Measurements from ENCODE around the gene DACH1. TPM values are rescaled to one million over a fixed set of nuclear protein-coding genes. Genes with fewer than 3 reads are reported as not detected.

The DACH1 gene
- total RNA-seq, 1 donor from 2014 or later, result not detected

GRCh38 chr13:71517004-71517403 lies 350.0 kb downstream of the DACH1 start:
- no peak for DNase-seq
- Mint-ChIP-seq H3K9me3 (no peaks in the 10 kb centered on the region), H3K36me3 (ENCODE audit: low read depth) (no peaks in the 10 kb centered on the region), H3K4me1 (no peaks in the 10 kb centered on the region), H3K4me3 (no peak overlapping the region), H3K27ac (no peak overlapping the region), H3K27me3 (no peaks in the 10 kb centered on the region)
- intact Hi-C loops (cut with micrococcal nuclease), result no loop called here

- no peaks in the 10 kb centered on the region for H3K36me3 Mint-ChIP-seq (ENCODE audit: low read depth)
- DNase-seq, result no peak
- no peaks in the 10 kb centered on the region for H3K4me1 Mint-ChIP-seq
- no peak overlapping the region for H3K27ac Mint-ChIP-seq
- no peaks in the 10 kb centered on the region for H3K9me3 Mint-ChIP-seq
- intact Hi-C loops (cut with micrococcal nuclease), result no loop called here
- H3K27me3 Mint-ChIP-seq, result no peaks in the 10 kb centered on the region
- no peak overlapping the region for H3K4me3 Mint-ChIP-seq
Observed at GRCh38 chr13:71516521-71516920, 350.5 kb downstream of the DACH1 start.

- Mint-ChIP-seq H3K36me3 (ENCODE audit: low read depth) (no peaks in the 10 kb centered on the region), H3K4me3 (no peak overlapping the region), H3K9me3 (no peaks in the 10 kb centered on the region), H3K4me1 (no peaks in the 10 kb centered on the region), H3K27ac (no peak overlapping the region), H3K27me3 (no peaks in the 10 kb centered on the region)
- DNase-seq, result no peak
- intact Hi-C loops (cut with micrococcal nuclease), result no loop called here
Observed at GRCh38 chr13:71515744-71516038, 351.3 kb downstream of the DACH1 start.

- Mint-ChIP-seq H3K9me3 (no peaks in the 10 kb centered on the region), H3K36me3 (ENCODE audit: low read depth) (no peaks in the 10 kb centered on the region), H3K4me3 (no peak overlapping the region), H3K27me3 (no peaks in the 10 kb centered on the region), H3K27ac (no peak overlapping the region), H3K4me1 (no peaks in the 10 kb centered on the region)
- no peak for DNase-seq
- intact Hi-C loops (cut with micrococcal nuclease), result no loop called here
Observed at GRCh38 chr13:71514900-71515743, 351.9 kb downstream of the DACH1 start.

- intact Hi-C loops (cut with micrococcal nuclease), result no loop called here
Observed at GRCh38 chr13:71513411-71514033, 353.5 kb downstream of the DACH1 start.

GRCh38 chr13:71503781-71504180 lies 363.2 kb downstream of the DACH1 start:
- no peak overlapping the region for H3K4me3 Mint-ChIP-seq
- intact Hi-C loops (cut with micrococcal nuclease), result no loop called here
- no peak overlapping the region for H3K27ac Mint-ChIP-seq
- DNase-seq, result no peak
- H3K36me3 Mint-ChIP-seq (ENCODE audit: low read depth), result no peaks in the 10 kb centered on the region
- no peaks in the 10 kb centered on the region for H3K4me1 Mint-ChIP-seq
- no peaks in the 10 kb centered on the region for H3K27me3 Mint-ChIP-seq
- no peaks in the 10 kb centered on the region for H3K9me3 Mint-ChIP-seq

More at GRCh38 chr13:71513411-71514033, 353.5 kb downstream of the DACH1 start:
- Mint-ChIP-seq H3K27ac (no peak overlapping the region), H3K4me3 (no peak overlapping the region), H3K9me3 (no peaks in the 10 kb centered on the region), H3K27me3 (no peaks in the 10 kb centered on the region), H3K36me3 (ENCODE audit: low read depth) (no peaks in the 10 kb centered on the region), H3K4me1 (no peaks in the 10 kb centered on the region)
- no peak for DNase-seq

- Mint-ChIP-seq H3K4me3 (no peak overlapping the region), H3K27ac (no peak overlapping the region), H3K4me1 (no peaks in the 10 kb centered on the region), H3K27me3 (no peaks in the 10 kb centered on the region), H3K36me3 (ENCODE audit: low read depth) (no peaks in the 10 kb centered on the region), H3K9me3 (no peaks in the 10 kb centered on the region)
- intact Hi-C loops (cut with micrococcal nuclease), result no loop called here
- no peak for DNase-seq
Observed at GRCh38 chr13:71499944-71500514, 367.0 kb downstream of the DACH1 start.

GRCh38 chr13:71499235-71499634 lies 367.8 kb downstream of the DACH1 start:
- no peak overlapping the region for H3K27ac Mint-ChIP-seq
- no peaks in the 10 kb centered on the region for H3K9me3 Mint-ChIP-seq
- no peak for DNase-seq
- intact Hi-C loops (cut with micrococcal nuclease), result no loop called here
- no peak overlapping the region for H3K4me3 Mint-ChIP-seq
- no peaks in the 10 kb centered on the region for H3K4me1 Mint-ChIP-seq
- H3K36me3 Mint-ChIP-seq (ENCODE audit: low read depth), result no peaks in the 10 kb centered on the region
- no peaks in the 10 kb centered on the region for H3K27me3 Mint-ChIP-seq

- Mint-ChIP-seq H3K27ac (no peak overlapping the region), H3K4me1 (no peaks in the 10 kb centered on the region), H3K27me3 (no peaks in the 10 kb centered on the region), H3K9me3 (no peaks in the 10 kb centered on the region), H3K36me3 (ENCODE audit: low read depth) (no peaks in the 10 kb centered on the region), H3K4me3 (no peak overlapping the region)
- no peak for DNase-seq
- intact Hi-C loops (cut with micrococcal nuclease), result no loop called here
Observed at GRCh38 chr13:71493189-71493588, 373.8 kb downstream of the DACH1 start.

- Mint-ChIP-seq H3K4me3 (no peak overlapping the region), H3K4me1 (no peaks in the 10 kb centered on the region), H3K36me3 (ENCODE audit: low read depth) (no peaks in the 10 kb centered on the region), H3K27ac (no peak overlapping the region), H3K9me3 (no peaks in the 10 kb centered on the region), H3K27me3 (no peaks in the 10 kb centered on the region)
- intact Hi-C loops (cut with micrococcal nuclease), result no loop called here
- DNase-seq, result no peak
Observed at GRCh38 chr13:71492346-71492871, 374.6 kb downstream of the DACH1 start.

- no peaks in the 10 kb centered on the region for H3K4me1 Mint-ChIP-seq
- intact Hi-C loops (cut with micrococcal nuclease), result no loop called here
Observed at GRCh38 chr13:71491010-71491409, 376.0 kb downstream of the DACH1 start.

GRCh38 chr13:71489041-71489440 lies 378.0 kb downstream of the DACH1 start:
- no peaks in the 10 kb centered on the region for H3K4me1 Mint-ChIP-seq
- no peaks in the 10 kb centered on the region for H3K9me3 Mint-ChIP-seq
- H3K36me3 Mint-ChIP-seq (ENCODE audit: low read depth), result no peaks in the 10 kb centered on the region
- H3K27ac Mint-ChIP-seq, result no peak overlapping the region
- no peak overlapping the region for H3K4me3 Mint-ChIP-seq
- no peak for DNase-seq
- intact Hi-C loops (cut with micrococcal nuclease), result no loop called here
- H3K27me3 Mint-ChIP-seq, result no peaks in the 10 kb centered on the region

More at GRCh38 chr13:71491010-71491409, 376.0 kb downstream of the DACH1 start:
- no peak overlapping the region for H3K4me3 Mint-ChIP-seq
- H3K27me3 Mint-ChIP-seq, result no peaks in the 10 kb centered on the region
- H3K36me3 Mint-ChIP-seq (ENCODE audit: low read depth), result no peaks in the 10 kb centered on the region
- no peak overlapping the region for H3K27ac Mint-ChIP-seq
- DNase-seq, result no peak
- no peaks in the 10 kb centered on the region for H3K9me3 Mint-ChIP-seq

GRCh38 chr13:71488201-71488600 lies 378.8 kb downstream of the DACH1 start:
- Mint-ChIP-seq H3K36me3 (ENCODE audit: low read depth) (no peaks in the 10 kb centered on the region), H3K9me3 (no peaks in the 10 kb centered on the region), H3K4me3 (no peak overlapping the region), H3K27me3 (no peaks in the 10 kb centered on the region), H3K4me1 (no peaks in the 10 kb centered on the region), H3K27ac (no peak overlapping the region)
- no peak for DNase-seq
- intact Hi-C loops (cut with micrococcal nuclease), result no loop called here

GRCh38 chr13:71485913-71486312 lies 381.1 kb downstream of the DACH1 start:
- intact Hi-C loops (cut with micrococcal nuclease), result no loop called here
- H3K4me1 Mint-ChIP-seq, result no peaks in the 10 kb centered on the region
- H3K9me3 Mint-ChIP-seq, result no peaks in the 10 kb centered on the region
- no peak for DNase-seq
- H3K36me3 Mint-ChIP-seq (ENCODE audit: low read depth), result no peaks in the 10 kb centered on the region
- no peak overlapping the region for H3K4me3 Mint-ChIP-seq
- no peak overlapping the region for H3K27ac Mint-ChIP-seq
- no peaks in the 10 kb centered on the region for H3K27me3 Mint-ChIP-seq

All from activated CD4-positive, alpha-beta T cell treated with anti-CD3 and anti-CD28 coated beads, Interleukin-2, amount 10 ng/mL, durations not matched to agents 24 days and 14 days (primary cell).